KMS-11 (cell line): ENCODE results near the gene ZNF22.
A peak's percentile ranks its signal among the peaks of the same experiment; 100 is the strongest.

Experiments
- H2AFZ ChIP-seq: fragments of 200-600 bp; sonication (generic); 2 replicates; pipeline ENCODE4 v1.6.1; 2016; ENCODE audit warnings: antibody characterized with exemption, mixed run types, low read depth
- H3K27ac ChIP-seq: fragments of 200-600 bp; sonication (generic); 2 replicates; pipeline ENCODE4 v1.6.1; 2016; ENCODE audit warnings: mild to moderate bottlenecking, mixed run types
- H3K27me3 ChIP-seq: fragments of 200-600 bp; sonication (generic); 2 replicates; pipeline ENCODE4 v1.6.1; 2017; ENCODE audit warnings: mild to moderate bottlenecking, low read depth, mixed run types, moderate library complexity; ENCODE audit not compliant: insufficient read depth
- H3K36me3 ChIP-seq: fragments of 200-600 bp; sonication (generic); 2 replicates; pipeline ENCODE4 v1.6.1; 2017; ENCODE audit warnings: mild to moderate bottlenecking, mixed run types; ENCODE audit not compliant: insufficient read depth
- H3K4me1 ChIP-seq: fragments of 200-600 bp; sonication (generic); 2 replicates; pipeline ENCODE4 v1.6.1; 2016; ENCODE audit warnings: mild to moderate bottlenecking, low read depth, mixed run types; ENCODE audit not compliant: poor library complexity, severe bottlenecking
- H3K4me2 ChIP-seq: fragments of 200-600 bp; sonication (generic); 2 replicates; pipeline ENCODE4 v1.7.0; 2016; ENCODE audit warnings: mild to moderate bottlenecking, mixed run types
- H3K4me3 ChIP-seq: fragments of 200-600 bp; sonication (generic); IDR thresholded peaks from 2 replicates; pipeline ENCODE4 v1.6.1; 2017; ENCODE audit warnings: low read depth, low read length, mixed read lengths; ENCODE audit not compliant: insufficient read depth
- H3K79me2 ChIP-seq: fragments of 200-600 bp; sonication (generic); 2 replicates; pipeline ENCODE4 v1.6.1; 2016; ENCODE audit warnings: low read depth, mixed run types; ENCODE audit not compliant: insufficient read depth
- H3K9ac ChIP-seq: fragments of 200-600 bp; sonication (generic); 2 replicates; pipeline ENCODE4 v1.6.1; 2016; ENCODE audit warnings: mild to moderate bottlenecking, mixed run types
- H4K20me1 ChIP-seq: fragments of 200-600 bp; sonication (generic); 2 replicates; pipeline ENCODE4 v1.6.1; 2016; ENCODE audit warnings: mild to moderate bottlenecking, mixed run types; ENCODE audit not compliant: insufficient read depth
- TF ChIP-seq, protein P1 (sequence below): fragments of 200-600 bp; sonication (generic); conservative IDR thresholded peaks from 2 replicates; pipeline ENCODE4 v1.6.1; 2017; ENCODE audit warnings: low read depth, mild to moderate bottlenecking, antibody characterized with exemption, low read length, moderate library complexity, mixed read lengths

ZNF22 gene

DNA sequence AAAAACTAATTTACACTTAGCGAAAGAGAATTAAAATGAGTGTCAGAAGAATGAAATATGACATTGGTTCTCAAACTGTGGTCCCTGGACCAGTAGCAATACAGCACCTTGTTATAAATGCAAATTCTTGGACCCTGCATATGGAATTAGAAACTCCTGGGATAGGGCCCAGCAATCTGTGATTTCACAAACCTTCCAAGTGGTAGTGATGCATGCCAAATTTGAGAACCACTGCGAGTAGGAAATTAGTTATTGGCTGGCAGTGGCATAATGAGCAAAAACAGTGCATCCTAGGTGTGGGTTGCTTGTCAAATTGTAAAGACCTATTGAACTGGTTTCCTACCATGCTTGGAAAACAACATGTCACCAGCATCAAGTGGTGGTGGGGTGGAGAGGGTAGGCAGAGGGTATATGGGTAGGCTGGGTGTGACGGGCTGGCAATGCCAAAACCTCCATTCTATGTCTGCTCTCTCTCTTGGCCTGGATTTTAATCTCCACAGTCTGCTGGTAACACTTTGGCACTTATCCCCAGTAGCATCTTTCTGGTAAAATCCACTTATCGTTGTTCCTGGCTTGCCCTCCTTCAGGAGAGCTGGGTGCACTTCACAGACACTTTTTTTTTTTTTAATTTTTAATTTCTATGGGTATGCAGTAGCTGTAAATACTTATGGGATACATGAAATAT, 50.0 kb downstream of the ZNF22 start:
- no peak overlapping the region for H3K4me2 ChIP-seq
- no peak overlapping the region for H2AFZ ChIP-seq
- H3K79me2 ChIP-seq, result no peaks in the 10 kb centered on the region
- TF ChIP-seq, protein P1, sequence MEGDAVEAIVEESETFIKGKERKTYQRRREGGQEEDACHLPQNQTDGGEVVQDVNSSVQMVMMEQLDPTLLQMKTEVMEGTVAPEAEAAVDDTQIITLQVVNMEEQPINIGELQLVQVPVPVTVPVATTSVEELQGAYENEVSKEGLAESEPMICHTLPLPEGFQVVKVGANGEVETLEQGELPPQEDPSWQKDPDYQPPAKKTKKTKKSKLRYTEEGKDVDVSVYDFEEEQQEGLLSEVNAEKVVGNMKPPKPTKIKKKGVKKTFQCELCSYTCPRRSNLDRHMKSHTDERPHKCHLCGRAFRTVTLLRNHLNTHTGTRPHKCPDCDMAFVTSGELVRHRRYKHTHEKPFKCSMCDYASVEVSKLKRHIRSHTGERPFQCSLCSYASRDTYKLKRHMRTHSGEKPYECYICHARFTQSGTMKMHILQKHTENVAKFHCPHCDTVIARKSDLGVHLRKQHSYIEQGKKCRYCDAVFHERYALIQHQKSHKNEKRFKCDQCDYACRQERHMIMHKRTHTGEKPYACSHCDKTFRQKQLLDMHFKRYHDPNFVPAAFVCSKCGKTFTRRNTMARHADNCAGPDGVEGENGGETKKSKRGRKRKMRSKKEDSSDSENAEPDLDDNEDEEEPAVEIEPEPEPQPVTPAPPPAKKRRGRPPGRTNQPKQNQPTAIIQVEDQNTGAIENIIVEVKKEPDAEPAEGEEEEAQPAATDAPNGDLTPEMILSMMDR, result no peak
- no peaks in the 10 kb centered on the region for H4K20me1 ChIP-seq
- no peaks in the 10 kb centered on the region for H3K36me3 ChIP-seq
- no peak overlapping the region for H3K4me3 ChIP-seq
- no peak overlapping the region for H3K27ac ChIP-seq
- H3K9ac ChIP-seq, result no peak overlapping the region
- H3K27me3 ChIP-seq, result no peaks in the 10 kb centered on the region
- H3K4me1 ChIP-seq, result peaks cover 13% of the 10 kb centered on the region

DNA sequence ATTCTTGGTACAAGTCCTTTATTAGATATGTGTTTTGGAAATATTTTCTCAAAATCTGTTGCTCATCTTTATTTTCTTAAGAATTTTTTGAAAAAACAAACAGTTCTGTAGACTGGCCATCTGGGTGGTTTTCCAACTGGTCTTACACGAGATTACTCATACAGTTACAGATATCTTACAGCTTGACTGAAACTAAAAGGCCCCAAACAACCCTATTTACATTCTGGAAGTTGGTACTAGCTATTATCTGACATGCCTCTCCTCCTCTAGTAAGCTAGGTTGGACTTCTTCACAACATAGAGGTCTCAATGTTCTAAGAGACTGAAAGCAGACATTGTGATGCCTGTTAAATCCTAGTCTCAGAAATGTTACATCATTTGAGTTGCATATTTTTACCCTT, 52.0 kb downstream of the ZNF22 start:
- TF ChIP-seq, protein P1, result no peak
- Histone ChIP-seq H3K4me3 (no peak overlapping the region), H3K27ac (no peak overlapping the region), H2AFZ (0 out of 2 replicates have a peak overlapping the region, but pooled peaks have one; percentile 0), H3K27me3 (no peaks in the 10 kb centered on the region), H3K4me2 (no peak overlapping the region), H3K4me1 (peaks cover 23% of the 10 kb centered on the region), H4K20me1 (no peaks in the 10 kb centered on the region), H3K9ac (no peak overlapping the region), H3K36me3 (no peaks in the 10 kb centered on the region), H3K79me2 (no peaks in the 10 kb centered on the region)

DNA sequence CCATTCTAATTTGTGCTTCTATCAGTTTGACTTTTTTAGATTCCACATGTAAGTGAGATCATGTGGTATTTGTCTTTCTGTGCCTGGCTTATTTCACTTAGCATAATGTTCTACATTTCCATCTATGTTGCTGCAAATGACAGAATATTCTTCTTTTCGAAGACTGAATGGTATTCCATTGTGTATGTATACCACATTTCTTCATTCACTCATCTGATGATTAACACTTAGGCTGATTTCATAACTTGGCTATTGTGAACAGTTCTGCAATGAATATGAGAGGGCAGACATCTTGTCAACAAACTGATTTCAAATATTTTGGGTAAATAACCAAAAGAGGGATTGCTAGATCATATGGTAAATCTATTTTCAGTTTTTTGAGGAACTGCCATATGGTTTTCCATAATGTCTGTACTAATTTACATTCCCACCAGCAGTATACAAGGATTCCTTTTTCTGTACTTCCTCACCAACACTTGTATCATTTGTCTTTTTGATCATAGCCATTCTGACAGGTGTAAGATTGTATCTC, 52.9 kb downstream of the ZNF22 start:
- Histone ChIP-seq H3K4me2 (no peak overlapping the region), H3K27me3 (no peaks in the 10 kb centered on the region), H3K4me1 (peaks cover 23% of the 10 kb centered on the region), H2AFZ (no peak overlapping the region), H3K4me3 (no peak overlapping the region), H3K79me2 (no peaks in the 10 kb centered on the region), H3K36me3 (no peaks in the 10 kb centered on the region), H3K27ac (no peak overlapping the region), H3K9ac (no peak overlapping the region), H4K20me1 (no peaks in the 10 kb centered on the region)
- TF ChIP-seq, protein P1, result no peak
